DND-41 (cell line): ENCODE data around the gene KIRREL2.

ENCODE experiments used
- EZH2 ChIP-seq: IDR thresholded peaks from 3 replicates; pipeline ENCODE4 v1.6.1; 2012; ENCODE audit warnings: borderline replicate concordance, low read depth, mild to moderate bottlenecking, moderate library complexity, low read length, inconsistent platforms; ENCODE audit not compliant: severe bottlenecking
- TF ChIP-seq, protein P1 (sequence below): IDR thresholded peaks from 2 replicates; pipeline ENCODE4 v1.5.1; 2012; ENCODE audit warnings: borderline replicate concordance, low read length, moderate library complexity, mild to moderate bottlenecking; ENCODE audit not compliant: poor library complexity, severe bottlenecking; ENCODE audit errors: extremely low read depth

DNA sequence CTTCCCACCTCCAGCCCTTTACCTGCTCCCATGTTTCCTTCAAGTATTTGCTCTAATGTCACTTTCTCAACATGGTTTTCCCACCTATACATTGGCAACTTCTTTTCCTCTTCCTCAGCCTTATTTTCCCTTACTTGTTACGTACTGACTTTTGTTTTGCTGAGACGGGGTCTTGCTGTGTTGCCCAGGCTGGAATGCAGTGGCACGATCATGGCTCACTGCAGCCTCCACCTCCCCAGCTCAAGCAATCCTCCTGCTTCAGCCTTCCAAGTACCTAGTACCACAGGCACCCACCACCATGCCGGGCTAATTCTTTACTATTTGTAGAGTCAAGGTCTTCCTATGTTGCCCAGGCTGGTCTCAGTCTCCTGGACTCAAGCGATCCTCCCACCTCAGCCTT, 49.1 kb upstream of the KIRREL2 start:
- TF ChIP-seq, protein P1, sequence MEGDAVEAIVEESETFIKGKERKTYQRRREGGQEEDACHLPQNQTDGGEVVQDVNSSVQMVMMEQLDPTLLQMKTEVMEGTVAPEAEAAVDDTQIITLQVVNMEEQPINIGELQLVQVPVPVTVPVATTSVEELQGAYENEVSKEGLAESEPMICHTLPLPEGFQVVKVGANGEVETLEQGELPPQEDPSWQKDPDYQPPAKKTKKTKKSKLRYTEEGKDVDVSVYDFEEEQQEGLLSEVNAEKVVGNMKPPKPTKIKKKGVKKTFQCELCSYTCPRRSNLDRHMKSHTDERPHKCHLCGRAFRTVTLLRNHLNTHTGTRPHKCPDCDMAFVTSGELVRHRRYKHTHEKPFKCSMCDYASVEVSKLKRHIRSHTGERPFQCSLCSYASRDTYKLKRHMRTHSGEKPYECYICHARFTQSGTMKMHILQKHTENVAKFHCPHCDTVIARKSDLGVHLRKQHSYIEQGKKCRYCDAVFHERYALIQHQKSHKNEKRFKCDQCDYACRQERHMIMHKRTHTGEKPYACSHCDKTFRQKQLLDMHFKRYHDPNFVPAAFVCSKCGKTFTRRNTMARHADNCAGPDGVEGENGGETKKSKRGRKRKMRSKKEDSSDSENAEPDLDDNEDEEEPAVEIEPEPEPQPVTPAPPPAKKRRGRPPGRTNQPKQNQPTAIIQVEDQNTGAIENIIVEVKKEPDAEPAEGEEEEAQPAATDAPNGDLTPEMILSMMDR: no peak
- no peak for TF ChIP-seq EZH2
